HG03558 (cell line): ENCODE data around the gene MMP21.

ENCODE experiments used
- ATAC-seq: cut with Tn5 transposase; IDR thresholded peaks from one replicate; pipeline ENCODE4 v1.9.1; 2021; ENCODE audit warnings: moderate number of reproducible peaks; ENCODE audit not compliant: unreplicated experiment; ENCODE audit errors: extremely low read depth

Gene MMP21

GRCh38 chr10:125792342-125793300, 17.0 kb upstream of the MMP21 start:
- ATAC-seq, result no peak

- ATAC-seq, result no peak
These were observed 12.8 kb upstream of the MMP21 start for GRCh38 chr10:125788156-125789034.

- ATAC-seq, result no peak
These were observed 10.2 kb upstream of the MMP21 start for GRCh38 chr10:125785791-125786190.

GRCh38 chr10:125783957-125784356, 8.3 kb upstream of the MMP21 start:
- peak; percentile 87 for ATAC-seq

GRCh38 chr10:125783408-125783807, 7.8 kb upstream of the MMP21 start:
- no peak for ATAC-seq

- no peak for ATAC-seq
These were observed 7.0 kb upstream of the MMP21 start for GRCh38 chr10:125782616-125783015.

- ATAC-seq, result no peak
These were observed 6.4 kb upstream of the MMP21 start for GRCh38 chr10:125782054-125782453.

- ATAC-seq, result no peak
These were observed 5.8 kb upstream of the MMP21 start for GRCh38 chr10:125781374-125781773.

GRCh38 chr10:125779403-125780327, 4.0 kb upstream of the MMP21 start:
- no peak for ATAC-seq

GRCh38 chr10:125778556-125778955, 2.9 kb upstream of the MMP21 start:
- no peak for ATAC-seq

- no peak for ATAC-seq
These were observed 2.2 kb upstream of the MMP21 start for GRCh38 chr10:125777806-125778205.

GRCh38 chr10:125774581-125775191, 935 bp downstream of the MMP21 start:
- ATAC-seq, result no peak

GRCh38 chr10:125773687-125774543, 1.7 kb downstream of the MMP21 start:
- ATAC-seq, result no peak

- no peak for ATAC-seq
These were observed 2.8 kb downstream of the MMP21 start for GRCh38 chr10:125772864-125773180.

- no peak for ATAC-seq
These were observed 3.3 kb downstream of the MMP21 start for GRCh38 chr10:125772112-125772863.

GRCh38 chr10:125770844-125771243, 4.8 kb downstream of the MMP21 start:
- ATAC-seq, result no peak

- no peak for ATAC-seq
These were observed 6.4 kb downstream of the MMP21 start for GRCh38 chr10:125769175-125769574.

GRCh38 chr10:125768219-125768855, 7.3 kb downstream of the MMP21 start:
- no peak for ATAC-seq
